Stimulated activated CD4-positive, alpha-beta T cell treated with anti-CD3 and anti-CD28 coated beads, Interleukin-1b, Interleukin-23, amount 100 ng/mL, for 48 hours (primary cell): ENCODE data around the gene SGSM2.
A peak's percentile ranks its signal among the peaks of the same experiment; 100 is the strongest.

Experiments used
- DNase-seq: peaks from one replicate; pipeline ENCODE4 v3.0.0-alpha.2; 2020

The SGSM2 gene

DNA sequence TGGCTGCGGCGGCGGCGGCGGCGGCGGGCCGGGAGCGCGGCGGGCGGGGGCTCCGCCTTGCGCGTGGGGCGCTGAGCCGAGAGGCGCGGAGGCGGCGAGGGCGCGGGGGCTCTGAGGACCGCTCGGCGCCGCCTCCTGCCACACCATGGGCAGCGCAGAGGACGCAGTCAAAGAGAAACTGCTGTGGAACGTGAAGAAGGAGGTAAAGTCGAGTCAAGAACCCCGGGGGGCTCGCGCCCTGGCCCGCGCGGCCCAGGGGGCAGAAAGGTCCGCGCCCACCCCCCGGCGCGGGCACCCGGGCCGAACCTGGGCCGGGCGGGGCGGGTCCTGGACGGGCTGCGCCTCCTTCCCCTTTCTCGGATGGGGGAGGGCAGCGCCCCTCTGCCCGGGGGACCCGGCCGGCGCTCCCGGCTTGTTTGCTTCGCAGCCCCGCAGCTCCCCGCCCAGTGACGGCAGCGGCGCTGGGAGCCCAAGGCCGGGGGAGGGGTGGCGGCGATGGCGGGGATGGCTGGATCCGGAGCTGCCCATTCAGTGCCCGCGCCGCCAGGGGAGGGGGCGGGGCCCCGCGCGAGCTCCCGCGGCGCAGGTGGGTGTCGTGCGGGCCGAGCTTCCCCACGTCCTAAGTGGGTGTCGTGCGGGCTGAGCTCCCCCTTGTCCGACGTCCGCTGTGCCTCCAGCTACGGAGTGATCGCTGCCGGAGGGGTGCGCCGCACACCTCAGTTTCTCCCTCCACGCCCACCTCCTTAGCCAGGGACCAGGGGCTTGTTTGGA, 428 bp downstream of the SGSM2 start:
- peak; percentile 58 for DNase-seq

DNA sequence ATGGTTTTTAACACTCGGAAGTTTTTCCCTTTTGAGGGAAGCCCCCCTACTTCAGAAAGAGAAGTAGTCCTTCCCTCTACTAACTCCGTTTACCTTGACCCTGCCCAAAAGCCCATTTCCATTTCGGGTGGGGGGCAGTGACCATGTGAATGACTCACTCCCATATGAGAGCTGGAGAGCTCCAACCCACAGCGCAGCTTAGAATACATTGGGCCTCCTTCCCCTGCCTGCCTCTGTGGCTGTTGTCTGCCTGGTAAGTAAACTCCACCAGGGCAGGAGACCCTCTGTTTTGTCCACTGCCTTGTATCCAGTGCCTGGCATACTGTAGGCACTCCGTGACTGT, 985 bp downstream of the SGSM2 start:
- DNase-seq = no peak

DNA sequence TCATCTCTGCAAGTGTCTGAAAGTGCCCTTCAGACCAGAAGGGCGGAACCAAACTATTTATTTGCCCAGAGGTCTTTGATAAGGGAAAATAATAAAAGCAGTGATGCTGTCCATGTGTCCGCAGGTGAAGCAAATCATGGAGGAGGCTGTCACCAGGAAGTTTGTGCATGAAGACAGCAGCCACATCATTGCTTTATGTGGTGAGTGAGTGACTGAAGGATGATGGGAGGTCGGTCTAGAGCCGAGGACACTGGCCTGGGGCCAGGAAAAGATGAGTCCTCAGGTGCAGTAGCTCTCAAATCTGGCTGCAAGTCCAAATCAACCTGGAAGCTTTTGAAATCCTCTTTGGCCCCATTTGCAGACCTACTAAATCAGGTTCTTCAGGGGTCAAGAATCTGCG, 6.1 kb downstream of the SGSM2 start:
- DNase-seq = peak; percentile 50

DNA sequence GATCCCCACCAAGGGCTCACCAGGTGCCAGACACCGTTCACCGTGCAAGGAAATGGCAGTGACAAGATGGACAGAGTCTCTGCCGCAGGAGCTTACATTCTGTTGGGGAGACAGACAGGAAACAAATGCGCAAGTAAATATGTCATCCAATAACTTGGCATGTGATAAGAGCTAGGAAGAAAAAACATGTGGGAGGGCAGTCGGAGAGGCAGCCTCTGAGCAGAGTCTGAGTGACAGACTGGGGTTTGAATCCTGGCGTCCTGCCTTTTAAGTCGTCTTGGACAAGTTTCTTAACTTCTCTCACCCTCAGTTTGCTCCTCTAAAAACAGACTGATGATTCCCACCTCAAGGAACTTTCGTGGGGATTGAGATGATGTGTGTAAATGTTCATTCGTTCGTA, 7.2 kb downstream of the SGSM2 start:
- DNase-seq = no peak

DNA sequence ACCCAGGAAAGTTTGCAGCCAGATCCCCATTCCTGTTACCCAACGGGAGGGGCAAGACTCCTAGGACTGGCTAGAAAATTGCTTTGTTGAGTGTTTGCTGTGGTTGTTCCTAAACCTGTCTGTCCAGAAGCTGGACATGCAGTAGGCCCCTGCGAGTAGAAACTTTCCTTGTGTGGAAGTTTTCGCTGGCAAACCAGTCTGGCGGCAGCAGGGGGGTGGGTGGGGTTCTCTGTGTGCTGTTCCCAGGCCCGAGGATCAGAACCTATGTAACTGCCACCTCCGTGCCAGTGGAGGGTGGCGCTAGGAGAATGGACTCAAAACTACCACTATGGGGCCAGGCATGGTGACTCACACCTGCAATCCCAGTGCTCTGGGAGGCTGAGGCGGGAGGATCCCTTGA, 9.2 kb downstream of the SGSM2 start:
- DNase-seq = no peak

DNA sequence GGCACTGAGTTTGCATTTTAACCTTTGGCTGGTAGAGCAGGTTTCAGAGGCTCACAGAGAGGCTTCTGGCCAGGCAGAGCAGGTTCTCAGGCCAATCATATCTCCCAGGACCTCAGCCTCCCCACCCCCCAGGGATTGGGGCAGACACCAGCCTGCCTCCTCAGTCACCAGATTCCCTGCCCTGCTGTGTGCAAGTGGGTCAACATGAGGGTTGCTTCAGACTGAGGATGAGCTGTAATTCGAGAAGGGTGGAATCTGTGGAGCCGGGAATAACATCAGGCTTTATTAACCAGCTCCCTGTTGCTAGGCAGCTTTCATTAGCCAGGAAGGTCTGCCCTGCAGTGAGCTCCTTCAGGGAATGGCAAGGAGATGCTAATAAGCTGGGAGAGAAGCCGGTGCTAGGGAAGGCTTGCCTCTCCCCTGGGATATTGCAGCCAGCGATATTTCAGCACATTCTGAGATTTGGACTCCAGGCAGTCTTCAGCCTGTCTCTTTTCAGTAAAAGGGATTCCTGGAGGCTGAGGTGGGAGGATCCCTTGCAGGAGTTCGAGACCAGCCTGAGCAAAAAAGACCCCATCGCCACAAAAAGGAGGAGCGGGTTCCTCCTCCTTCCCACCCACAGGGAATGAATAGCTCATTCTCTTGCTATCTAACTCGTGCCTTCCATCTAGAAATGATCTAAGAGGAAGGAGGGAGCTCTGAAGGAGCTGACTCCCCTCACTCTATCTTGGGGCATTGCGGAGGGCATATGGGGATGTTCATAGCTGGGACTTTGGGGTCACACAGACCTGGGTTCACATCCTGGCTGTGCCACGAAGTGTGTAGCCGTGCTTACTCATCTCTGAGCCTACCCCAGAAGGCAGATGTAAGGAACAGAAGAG, 10.7 kb downstream of the SGSM2 start:
- no peak for DNase-seq

DNA sequence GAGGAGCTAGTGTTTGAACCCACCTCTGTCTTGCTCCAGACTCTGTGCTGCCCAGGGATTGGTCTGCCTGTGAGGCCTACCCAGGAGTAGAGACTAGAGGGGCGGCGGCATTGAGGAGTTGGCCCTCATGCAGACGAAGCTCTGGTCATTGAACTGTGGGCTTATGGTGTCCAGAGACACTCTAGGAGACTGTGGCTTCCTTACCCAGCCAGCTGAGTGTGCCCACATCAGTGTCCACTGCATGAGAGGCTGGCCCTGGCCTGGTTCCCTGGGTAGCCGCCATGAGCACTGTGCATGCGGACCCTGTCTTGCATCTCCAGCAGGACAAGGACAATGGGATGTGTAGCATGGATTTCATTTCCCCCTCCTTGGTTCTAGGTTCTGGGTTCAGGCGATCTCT, 14.0 kb downstream of the SGSM2 start:
- no peak for DNase-seq

DNA sequence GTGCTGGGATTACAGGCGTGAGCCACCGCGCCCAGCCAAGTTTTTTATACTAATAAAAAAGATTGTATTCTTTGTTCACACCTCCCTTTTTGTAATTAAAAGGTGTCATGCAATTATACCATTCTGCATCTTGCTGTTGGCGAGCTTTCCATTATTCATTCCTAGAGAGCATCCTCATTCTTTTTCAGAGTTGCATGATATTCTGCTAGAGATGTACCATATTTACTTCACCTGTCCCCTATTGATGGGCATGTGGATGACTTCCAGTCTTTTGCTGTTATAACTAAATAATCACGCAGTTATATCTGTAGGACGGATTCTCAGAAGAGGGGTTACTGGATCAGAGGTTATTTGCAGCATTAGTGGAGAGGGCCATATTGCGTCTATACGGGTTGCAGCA, 17.0 kb downstream of the SGSM2 start:
- no peak for DNase-seq

DNA sequence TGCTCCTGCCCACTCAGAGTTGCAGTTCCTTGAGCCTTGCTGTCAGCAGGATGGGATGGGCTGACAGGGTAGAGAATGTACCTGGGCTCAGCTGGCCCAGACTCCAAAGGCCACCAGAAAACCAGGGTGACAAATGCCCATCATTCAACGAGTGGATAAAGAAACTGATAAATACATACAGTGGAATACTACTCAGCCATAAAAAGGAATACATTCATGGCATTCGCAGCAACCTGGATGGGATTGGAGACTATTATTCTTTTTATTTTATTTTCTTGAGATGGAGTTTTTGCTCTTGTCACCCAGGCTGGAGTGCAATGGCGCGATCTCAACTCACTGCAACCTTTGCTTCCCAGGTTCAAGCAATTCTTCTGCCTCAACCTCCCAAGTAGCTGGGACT, 19.9 kb downstream of the SGSM2 start:
- no peak for DNase-seq

DNA sequence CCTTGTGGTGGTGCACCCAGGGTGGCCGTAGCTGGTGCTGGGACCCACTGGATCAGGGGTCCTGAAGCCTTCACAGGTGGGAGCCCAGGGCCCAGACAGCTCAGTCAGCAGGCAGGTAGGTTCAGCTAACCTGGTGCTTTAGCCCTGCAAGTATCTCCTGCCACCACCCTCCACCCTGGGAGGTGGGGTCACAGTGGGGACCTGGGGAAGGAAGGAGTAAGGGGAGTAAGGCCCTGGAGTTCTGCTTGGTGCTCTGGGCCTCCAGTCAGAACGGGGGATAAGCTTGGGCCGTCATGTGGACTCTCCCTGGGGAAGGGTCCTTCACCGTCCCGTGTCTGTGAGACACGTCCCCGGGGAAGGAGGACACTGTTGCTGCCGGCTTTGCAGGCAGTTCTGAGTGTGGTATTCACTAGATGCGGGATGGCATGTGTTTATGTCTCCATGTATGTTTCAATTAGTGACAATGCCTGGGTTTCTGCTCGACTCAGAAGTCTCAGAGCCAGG, 20.7 kb downstream of the SGSM2 start:
- DNase-seq = no peak

DNA sequence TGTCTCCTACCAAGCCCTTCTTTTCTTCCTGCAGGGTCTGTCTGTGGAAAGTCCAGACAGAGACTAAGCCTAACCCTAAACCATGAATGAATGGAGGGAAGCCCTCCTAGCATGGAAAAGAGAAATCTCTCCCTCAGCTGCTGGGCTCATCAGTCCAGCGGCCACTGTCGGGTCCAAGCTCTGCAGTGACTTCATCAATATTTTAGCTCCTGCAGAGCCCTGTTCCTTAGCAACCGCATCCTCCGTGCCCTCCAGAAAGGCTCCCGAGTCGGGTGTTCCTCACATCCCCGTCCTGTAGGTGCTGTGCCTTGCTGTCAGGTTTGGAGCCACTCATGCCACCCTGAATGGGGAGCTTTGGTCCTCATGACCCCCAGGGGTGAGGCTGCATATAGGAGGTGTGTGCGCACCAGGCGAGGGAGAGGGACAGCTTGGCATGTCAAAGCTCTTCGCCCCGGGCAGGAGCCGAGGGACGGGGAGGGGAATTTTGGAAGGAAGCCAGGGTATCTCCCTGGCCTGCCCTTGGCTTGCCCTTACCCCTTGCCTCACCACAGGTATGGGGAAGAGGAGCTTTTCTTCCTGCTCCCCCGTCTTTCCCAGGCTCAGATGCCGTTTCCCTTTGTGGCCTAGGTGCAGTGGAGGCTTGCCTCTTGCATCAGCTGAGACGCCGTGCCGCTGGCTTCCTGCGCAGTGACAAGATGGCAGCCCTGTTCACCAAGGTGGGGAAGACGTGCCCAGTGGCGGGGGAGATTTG, 23.9 kb downstream of the SGSM2 start:
- no peak for DNase-seq

DNA sequence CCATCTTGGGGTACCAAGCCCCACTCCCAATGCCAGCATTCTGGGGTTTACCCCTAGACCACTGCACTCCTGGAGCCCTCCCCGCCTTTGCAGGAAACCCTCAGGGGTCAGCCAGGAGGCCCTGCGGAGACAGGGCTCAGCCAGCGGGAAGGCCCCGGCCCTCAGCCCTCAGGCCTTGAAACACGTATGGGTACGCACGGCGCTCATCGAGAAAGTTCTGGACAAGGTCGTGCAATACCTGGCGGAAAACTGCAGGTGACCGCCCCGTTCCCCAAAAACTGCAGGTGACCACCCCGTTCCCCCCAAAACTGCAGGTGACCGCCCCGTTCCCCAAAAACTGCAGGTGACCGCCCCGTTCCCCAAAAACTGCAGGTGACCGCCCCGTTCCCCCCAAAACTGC, 24.7 kb downstream of the SGSM2 start:
- DNase-seq = no peak

DNA sequence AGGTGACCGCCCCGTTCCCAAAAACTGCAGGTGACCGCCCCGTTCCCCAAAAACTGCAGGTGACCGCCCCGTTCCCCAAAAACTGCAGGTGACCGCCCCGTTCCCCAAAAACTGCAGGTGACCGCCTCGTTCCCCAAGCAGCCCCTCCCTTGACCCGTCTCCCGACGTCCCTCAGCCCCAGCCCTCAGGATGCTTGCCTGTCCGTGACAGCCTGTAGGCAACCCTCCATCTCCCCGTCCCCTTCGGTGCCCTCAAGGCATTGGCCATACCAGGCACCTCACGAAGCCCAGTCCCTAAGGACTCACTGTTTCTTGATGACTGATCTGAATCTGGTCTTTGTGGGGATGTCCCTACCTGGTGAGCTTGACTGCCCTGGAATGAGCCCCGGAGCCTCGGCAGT, 25.1 kb downstream of the SGSM2 start:
- no peak for DNase-seq

DNA sequence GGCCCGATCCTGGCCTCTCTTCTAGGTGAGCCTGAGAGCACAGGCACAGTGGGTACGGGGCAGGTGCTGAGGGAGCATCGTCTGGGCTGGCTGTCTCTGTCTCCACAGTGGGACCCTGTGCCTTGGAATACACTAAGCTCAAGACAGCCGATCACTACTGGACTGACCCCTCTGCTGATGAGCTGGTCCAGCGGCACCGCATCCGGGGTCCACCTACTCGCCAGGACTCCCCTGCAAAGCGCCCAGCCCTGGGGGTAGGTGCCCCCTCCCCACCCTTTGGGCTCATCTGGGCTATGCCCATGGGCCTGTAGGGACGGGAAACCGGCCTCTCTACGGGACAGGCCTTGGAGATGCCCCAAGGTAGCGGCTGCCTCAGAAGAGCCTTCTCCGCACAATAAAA, 25.6 kb downstream of the SGSM2 start:
- no peak for DNase-seq

DNA sequence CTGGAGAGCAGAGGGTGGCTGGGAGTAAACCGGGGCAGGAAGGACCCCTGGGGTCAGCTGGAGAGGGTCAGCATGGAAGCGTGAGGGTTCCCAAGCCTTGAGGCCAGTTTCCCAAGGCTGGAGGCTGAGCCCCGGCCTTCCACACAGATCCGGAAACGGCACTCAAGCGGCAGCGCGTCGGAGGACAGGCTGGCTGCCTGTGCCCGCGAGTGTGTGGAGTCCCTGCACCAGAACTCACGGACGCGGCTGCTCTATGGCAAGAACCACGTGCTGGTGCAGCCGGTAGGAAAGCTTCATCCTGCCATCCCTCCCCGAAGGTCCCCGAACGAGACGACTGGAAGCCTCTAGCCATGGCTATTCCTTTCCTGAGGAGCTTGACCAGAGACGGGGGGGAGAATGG, 26.0 kb downstream of the SGSM2 start:
- DNase-seq = no peak

DNA sequence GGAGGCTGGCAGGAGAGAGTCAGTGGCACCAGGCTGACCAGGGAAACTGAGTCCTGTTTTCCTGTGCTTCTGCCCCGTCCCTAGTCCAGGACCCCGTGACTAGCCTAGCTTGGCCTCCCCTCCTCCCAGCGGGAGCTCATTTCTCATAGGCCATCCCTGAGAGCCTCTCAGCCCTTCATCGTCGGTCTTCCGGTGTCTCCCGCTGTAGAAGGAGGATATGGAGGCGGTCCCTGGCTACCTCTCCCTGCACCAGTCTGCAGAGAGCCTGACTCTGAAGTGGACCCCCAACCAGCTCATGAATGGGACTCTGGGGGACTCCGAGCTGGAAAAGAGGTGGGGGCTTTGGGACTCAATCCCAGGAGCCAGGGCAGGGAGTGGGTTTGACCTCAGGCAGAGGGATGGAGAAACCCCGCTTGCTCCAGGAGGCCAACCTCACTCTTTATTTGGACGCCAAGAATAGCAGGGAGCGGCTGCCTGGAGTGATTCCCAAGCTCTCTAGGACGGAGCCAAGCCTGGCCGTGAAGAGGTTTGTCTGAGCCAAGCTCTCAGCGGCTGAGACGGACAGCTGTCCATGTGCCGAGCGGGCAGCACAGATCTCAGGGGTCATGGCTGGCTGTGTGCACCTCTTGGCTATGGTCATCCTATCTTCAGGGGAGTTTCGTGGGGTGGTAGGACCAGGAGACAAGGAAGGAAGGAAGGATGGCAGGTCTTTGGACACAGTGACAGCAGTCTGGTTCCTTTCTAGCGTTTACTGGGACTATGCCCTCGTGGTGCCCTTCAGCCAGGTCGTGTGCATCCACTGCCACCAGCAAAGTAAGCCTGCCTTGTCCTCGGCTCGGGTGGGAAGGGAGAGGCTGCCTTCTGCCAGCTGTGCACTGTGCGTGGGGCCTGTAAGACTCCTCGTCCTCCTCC, 26.8 kb downstream of the SGSM2 start:
- DNase-seq = no peak

DNA sequence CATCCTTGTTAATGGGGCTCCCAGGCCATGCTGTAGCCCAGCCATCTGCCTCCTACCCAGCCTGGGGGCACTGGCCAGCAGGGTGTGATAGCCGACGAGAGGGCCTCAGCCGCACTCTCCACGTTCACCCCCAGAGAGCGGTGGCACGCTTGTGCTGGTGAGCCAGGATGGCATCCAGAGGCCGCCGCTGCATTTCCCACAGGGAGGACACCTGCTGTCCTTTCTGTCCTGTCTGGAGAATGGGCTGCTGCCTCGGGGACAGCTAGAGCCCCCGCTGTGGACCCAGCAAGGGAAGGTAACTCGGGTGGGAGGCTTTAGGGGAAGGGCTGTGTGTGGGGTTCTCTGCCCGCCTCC, 27.4 kb downstream of the SGSM2 start:
- no peak for DNase-seq

DNA sequence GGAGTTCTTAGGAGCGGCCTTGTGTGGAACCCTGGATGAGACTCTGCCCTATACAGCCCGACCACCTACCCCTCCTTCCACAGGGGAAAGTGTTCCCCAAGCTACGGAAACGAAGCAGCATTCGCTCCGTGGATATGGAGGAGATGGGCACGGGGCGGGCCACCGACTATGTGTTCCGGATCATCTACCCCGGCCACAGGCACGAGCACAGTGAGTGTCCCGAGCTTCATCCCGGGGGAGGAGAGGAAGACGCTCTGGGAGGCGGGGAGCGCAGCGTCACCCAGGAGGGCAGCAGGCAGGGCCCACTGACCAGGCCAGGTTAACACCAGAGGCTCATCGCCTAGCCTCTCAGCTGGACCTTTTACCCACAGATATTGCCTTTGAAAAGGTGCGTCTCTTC, 27.8 kb downstream of the SGSM2 start:
- DNase-seq = no peak

DNA sequence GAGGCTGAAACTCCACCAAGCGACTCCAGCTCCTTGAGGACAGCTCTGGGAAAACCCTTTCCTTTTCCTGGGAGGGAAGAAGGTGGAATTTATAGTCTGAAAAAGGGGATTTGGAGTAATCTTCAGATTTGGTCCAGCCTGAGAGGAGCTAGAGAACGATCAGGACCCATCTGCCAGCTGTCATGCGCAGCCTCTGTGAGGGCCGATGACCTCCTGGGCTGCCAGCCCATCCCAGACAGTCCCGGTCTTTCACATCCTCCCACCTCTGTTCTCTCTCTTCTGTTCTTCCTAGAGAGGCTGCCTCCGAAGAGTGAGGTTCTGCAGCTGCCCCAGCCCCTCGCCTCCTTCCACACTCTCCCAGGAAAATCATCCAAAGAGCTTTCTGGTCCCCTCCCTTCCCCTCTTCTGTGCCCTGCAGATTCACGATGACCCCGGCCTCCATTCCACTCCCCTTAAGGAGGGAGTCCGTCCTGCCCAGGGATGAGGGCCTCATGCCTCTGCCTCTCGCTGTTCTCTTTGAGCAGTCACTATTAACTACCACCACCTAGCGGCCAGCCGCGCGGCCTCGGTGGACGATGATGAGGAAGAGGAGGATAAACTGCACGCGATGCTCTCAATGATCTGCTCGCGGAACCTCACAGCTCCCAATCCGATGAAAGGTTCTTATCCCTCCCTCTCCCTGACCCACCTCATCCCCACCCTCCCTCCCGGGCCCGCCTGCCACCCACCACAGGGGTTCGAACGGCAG, 29.6 kb downstream of the SGSM2 start:
- no peak for DNase-seq

DNA sequence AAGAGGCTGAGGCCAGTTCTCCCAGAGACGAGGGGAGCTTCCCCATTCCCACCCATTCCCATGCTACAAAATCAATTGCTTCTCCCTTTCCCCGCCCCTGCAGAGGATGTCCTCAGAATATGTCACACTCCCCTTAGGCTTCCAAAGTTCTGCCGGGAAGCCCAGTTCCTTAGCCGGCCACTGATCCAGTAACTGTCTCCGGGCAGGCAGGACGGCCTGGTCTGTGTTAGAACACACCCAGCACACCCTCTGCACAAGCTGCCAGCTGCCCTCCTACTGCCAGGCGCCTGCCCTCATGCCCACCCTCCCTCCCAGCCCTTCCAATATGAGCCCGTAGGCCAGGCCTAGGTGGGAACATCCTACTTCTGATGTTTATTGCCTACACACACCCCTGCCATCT, 31.1 kb downstream of the SGSM2 start:
- DNase-seq = no peak

DNA sequence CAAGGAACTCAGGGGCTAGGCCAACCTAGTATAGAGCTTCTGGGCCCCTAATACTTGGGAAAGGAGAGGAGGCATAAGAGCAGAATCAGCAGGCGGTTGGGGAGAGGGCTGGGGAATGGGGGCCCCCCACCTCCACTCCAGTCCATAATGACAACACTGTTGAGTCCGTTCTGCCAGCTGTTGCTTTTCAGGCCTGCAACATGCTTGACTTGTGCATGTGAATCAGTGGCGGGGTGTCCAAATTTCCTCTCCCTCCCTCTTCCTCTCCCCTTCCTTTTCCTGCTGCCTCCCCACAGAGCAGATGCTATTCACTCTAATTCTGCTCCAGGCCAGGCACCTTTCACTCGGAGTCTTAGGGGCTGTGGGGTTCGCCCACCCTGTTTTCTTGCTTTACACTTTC, 31.7 kb downstream of the SGSM2 start:
- DNase-seq = no peak
